Hindlimb muscle (tissue), 1 donor: ENCODE results near the gene KDM2B. TPM values are rescaled to one million over a fixed set of nuclear protein-coding genes. Genes with fewer than 3 reads are reported as not detected.
A peak's percentile ranks its signal among the peaks of the same experiment; 100 is the strongest.

ENCODE experiments used
- DNase-seq: peaks from one replicate; pipeline ENCODE4 v3.0.0-alpha.2; 2013
- polyA plus RNA-seq: library from polyadenylated mRNA; unstranded; fragments of 120-200 nt; gene quantifications from one replicate; pipeline ENCODE4 v1.2.1, GENCODE V29; 2013; ENCODE audit not compliant: insufficient read length

KDM2B gene
- polyA plus RNA-seq, 1 donor: 23.1 TPM

GRCh38 chr12:121560392-121561008, 20.3 kb downstream of the KDM2B start:
- no peak for DNase-seq

- no peak for DNase-seq
Measured at GRCh38 chr12:121558956-121559355, 21.9 kb downstream of the KDM2B start.

DNA sequence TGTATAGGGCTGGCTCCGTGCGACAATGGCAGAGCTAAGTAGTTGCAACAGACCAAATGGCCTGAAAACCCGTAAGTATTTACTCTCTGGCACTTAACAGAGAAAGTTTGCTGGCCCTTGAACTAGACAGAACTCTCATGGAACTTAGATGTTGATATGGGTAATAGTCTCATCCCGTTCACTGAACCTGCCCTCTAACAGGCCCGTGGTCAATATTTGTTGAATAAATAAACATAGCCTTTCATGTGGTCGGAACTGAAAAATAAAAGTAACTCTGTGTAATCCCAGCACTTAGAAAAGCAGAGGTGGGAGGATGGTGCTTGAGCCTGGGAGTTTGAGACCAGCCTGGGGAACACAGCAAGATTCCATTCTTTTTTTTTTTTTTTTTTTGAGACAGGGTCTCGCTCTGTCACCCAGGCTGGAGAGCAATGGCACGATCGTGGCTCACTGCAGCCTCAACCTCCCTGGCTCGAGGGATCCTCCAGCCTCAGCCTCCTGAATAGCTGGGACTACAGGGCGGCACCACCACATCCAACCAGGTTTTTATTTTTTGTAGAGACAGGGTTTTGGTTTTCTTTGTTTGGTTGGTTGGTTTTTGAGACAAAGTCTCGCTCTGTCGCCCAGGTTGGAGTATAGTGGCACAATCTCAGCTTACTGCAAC, 29.7 kb downstream of the KDM2B start:
- DNase-seq: no peak

DNA sequence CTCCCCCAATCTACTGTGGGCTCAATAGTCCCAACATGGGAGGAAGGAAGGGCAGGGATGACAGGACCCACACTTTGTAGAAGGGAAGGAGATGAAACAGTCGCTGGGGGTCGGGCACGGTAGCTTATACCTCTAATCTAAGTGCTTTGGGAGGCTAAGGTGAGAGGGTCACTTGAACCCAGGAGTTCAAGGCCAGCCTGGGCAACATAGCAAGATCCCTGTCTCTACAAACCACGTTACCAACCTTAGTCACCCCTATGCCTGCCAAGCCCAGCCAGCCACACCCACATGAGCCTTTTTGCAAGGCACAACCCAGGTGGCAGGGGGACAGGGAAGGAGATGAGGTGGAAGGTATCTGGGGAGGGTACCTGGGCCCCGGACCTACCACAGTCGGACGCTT, 31.7 kb downstream of the KDM2B start:
- no peak for DNase-seq

DNA sequence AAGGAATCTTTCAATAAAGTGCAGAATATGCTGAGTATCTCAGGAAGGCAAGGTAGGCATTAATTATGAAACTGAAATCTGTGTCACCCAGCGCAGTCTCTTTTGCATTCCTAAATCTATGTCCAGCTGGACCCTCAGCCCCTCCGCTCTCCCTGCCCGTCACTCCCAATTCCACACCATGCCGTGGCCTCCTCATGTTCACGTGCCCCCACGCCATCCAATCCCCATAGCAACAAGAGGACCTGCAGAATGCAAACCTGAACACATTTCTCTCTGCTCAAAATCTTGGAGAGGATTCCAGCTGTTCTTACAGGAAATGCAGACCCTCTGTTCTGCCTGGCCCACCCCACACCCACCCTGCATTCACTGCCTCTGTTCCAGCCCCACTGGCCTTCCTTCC, 35.3 kb downstream of the KDM2B start:
- no peak for DNase-seq

DNA sequence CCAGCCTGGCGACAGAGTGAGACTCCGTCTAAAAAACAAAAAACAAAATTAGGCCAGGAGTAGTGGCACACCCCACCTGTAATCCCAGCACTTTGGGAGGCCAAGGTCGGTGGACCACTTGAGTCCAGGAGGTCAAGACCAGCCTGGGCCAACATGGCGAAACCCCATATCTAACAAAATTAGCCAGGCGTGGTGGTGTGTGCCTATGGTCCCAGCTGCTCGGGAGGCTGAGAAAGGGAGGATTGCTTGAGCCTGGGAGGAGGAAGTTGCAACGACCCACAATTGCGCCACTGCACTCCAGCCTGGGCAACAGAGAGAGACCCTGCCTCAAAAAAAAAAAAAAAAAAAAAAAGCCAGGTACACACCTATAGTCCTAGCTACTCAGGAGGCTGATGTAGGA, 37.0 kb downstream of the KDM2B start:
- DNase-seq: no peak

DNA sequence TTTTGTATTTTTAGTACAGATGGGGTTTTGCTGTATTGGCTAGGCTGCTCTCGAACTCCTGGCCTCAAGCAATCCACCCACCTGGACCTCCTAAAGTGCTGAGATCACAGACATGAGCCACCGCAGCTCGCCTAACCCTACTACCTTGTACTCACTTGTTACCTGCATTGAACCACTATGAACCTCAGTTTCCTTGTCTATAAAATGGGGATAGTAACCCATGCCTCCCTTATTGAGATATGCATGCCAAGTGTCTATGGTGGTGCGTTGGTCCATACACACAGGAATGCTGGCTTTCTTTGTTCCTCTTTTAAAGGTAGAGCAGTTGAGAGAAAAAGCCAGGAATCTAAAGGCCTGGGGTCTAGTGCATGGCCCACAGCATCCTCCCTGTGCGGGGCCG, 40.9 kb downstream of the KDM2B start:
- no peak for DNase-seq

DNA sequence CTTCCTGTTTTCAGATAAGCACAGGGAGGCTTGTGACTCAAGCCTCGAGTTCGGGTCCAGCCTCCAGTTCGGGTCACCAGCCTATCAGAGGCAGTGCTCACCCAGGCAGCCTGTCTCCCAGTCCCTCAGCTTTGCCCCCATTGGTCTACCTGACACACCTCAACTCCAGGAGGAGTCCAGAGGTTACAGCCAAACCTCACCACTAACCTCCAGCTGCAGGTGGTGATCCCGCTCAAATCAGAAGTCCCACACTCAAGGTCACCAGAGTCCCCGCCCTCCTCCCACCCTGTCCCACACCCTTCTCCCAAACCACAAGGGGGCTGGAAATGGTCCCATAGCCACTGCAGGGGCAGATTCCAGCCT, 42.1 kb downstream of the KDM2B start:
- no peak for DNase-seq

DNA sequence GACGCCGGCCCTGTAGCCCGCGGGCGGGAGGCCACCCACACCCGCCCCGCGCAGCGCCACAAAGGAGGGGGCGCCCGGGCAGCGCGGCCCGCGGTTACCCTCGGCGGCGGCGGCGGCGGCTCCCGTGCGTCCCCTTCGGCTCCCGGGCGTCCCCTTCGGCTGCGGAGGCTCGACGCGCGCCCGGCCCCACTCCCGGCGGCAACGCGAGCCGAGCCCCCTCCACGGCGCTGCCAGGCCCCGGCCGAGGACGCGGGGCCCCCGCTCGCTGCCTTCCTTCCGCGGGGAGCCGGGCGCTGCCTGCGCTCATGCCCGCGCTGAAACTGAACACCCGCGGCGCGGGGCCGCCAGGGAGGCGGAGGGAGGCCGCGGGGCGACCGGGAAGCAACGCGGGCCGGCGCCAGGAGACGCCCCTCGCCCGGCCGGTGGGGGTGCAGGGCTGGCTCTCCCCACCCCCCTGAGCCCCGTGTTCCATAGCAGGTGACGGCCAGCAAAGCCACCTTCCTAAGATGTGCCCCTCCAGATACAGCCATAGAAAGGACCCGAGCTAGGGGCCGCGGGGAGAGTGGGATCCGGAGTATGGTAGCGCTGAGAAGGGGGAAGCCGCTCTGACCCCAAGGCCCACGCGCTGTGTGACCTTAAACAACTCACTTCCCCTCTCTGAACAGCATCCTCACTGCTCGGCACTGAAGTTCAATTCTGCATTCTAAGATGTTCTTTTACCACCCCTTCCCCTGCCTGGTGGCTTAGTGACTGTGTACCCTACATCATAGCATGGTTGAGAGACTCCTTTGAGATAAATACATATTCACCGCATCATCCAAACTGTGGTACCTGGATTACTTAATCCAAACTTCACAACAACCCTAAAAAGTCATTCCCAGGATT, 42.8 kb downstream of the KDM2B start:
- DNase-seq: no peak

DNA sequence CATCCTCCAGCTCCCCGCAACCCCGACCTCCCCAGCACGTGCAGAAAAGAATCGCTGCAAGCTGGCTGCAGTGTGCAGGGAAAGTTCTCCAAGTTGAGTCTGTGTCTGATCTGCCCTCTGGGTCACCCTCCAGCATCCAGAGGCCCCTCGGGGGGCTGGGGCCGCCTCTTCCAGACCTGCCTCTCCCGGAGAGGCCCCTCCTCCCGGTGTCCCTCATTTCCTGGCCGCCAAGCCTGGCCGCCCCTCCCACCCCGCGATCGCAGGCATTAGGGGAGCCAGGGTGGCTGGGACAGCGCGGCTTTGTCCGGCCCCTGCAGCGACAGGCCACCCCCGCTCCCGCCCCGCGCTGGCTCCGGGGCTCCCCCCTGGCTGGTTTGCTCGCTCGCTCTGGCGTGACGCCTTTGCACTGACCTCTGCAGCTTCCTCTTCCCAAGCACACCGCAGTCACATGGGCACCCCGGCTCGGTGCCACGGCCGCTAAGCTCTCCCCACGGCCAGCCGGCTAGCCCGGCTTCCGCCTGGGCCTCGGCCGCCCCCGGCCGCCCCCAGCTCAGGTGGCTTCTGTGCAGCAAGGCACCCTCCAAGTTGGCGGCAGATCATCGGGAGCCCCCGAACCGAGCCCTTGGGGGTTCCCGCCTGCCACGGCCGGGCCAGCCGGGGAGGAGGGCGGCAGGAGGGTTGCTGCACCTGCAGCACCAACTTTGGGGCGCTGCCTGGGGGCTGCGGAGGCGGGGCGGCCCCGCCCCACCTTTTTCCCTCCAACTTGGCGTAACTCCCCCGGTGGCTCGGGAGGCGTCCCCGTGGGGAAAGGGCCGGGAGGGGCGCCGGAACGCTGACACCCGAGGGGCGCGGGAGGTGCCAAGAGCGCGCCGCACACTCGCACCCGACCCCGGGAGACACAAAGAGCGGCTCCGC, 43.7 kb downstream of the KDM2B start:
- peak; percentile 80 for DNase-seq

- peak; percentile 90 for DNase-seq
Measured at GRCh38 chr12:121536054-121536898, 44.5 kb downstream of the KDM2B start.

- no peak for DNase-seq
Measured at GRCh38 chr12:121535150-121536053, 45.4 kb downstream of the KDM2B start.

GRCh38 chr12:121534495-121535148, 46.2 kb downstream of the KDM2B start:
- no peak for DNase-seq

GRCh38 chr12:121533394-121534090, 47.3 kb downstream of the KDM2B start:
- no peak for DNase-seq

GRCh38 chr12:121532503-121533393, 48.1 kb downstream of the KDM2B start:
- DNase-seq: no peak

DNA sequence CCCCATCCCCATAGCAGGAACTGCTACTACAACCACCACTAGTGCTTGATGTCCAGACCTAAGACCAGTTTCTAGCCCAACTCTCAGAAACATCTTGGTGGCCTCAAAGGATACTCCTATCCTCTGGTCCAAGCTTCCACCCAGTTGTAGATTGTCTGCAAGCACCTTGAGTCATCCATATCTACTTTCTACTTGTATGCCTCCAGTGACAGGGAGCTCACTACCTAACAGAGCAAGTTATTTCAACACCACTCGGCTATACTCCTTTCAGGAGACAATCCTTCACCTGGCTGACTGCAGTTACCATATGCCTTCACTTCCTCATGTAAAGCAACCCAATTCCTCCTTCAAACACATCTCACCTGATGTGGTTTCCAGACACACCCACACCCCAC, 49.5 kb downstream of the KDM2B start:
- DNase-seq: no peak

DNA sequence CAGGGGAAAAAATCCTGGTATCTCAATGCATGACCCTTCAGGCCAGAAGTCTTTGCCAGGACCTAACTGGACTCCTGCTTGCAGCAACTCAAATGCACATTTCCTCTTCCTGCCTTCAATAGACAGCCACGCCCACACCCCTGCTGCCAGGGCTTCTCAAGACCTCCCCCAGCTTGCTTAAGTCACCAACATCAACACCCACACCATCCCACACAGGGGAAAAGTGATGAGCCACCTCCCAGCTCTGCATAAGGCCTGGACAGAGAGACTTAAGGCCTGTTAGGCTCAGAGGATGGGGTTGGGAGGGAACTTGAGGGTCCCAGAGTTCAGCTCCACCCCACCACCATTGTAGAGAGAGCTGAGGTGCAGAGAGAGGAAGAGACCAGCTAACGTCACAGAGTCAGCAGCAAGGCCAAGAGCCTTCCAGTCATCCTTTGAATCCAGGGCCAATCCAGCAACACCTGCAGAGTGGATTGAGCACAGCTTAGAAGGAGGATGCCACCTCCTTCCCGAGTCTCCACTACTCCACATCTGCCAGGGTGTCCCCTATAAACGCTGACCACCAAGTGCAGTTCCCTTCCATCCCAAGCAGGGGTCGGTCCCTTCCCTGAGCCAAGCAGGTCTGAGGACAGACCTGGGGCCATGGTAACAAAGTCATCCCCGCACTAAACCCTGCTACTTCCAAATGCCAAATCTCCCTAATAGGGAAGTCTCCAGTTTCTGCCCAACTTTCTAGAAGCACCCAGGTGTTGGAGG, 50.0 kb downstream of the KDM2B start:
- DNase-seq: peak; percentile 18
